NCI-H1436 treated with DMSO at 0.1 percent for 48 hours (cell line): Measurements from ENCODE around the gene FAM9A.
"Not testable (repeated sequence)": the region's sequence is repeated elsewhere in the genome, so short reads cannot be mapped to it uniquely, and the experiment has no call there.

Source experiments
- DNase-seq: peaks from one replicate; lab custom pipeline; 2025; lab: John Stamatoyannopoulos, UW

The FAM9A gene

DNA sequence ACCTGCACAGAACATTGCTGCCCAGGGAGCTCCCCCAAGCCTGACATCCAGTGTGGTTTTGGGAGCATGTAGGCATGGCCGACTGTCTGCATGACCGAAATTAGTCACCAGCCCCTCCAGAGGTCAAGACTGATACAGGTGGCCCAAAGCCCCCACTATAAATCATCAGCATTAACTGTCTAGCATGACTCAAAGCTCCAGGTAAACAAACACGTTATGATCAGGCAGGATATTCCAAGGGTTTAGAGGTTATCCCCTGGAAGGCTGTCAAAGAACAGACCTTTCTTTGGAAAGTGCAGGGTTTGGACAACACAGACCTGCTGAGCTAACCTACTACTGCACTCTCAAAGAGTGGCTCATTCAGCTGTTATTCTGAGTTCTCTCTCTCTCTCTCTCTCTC is 2.1 kb upstream of the FAM9A start:
- no peak for DNase-seq

DNA sequence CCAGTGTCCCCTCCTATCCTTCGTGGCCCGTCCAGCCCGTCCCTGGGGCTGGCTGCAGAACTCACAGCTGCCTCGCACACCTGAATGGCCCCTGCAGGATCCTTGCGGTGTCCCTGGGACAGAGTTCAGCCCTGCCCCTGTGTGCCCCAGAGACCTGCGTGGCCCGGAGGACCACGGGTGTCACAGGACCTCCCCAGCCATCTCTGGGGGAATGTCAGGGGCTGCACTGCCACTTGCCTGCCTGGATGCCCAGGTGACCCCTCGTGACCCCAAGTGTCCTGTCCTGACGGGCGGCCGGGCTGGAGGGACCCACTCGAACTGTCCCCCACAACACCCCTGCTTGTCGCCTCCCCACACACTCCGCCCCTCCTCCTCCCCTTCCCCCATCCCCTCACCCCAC is 832 bp downstream of the FAM9A start:
- not testable (repeated sequence) for DNase-seq

- DNase-seq: not testable (repeated sequence)
Observed at GRCh38 chrX:8799281-8799680, 1.9 kb downstream of the FAM9A start.

DNA sequence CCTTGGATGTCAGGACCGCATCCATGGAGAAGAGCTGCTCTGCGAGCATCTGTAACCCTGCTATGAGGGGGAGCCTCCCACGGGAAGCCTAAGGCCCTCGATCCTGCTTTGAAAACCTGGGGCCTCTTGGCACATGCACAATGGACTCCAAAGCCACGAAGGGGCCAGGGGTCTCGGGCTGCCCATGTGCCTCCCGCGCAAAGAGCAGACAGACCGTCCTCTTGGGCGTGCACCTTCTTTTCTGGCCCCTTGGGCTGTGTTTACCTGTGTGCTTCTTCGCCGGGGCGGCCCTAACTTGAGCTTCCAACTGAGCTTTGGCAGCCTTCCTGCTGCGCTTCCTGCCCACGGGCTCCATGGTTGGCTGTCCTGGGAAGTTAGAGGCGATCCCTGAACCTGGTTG is 2.5 kb downstream of the FAM9A start:
- DNase-seq: not testable (repeated sequence)

DNA sequence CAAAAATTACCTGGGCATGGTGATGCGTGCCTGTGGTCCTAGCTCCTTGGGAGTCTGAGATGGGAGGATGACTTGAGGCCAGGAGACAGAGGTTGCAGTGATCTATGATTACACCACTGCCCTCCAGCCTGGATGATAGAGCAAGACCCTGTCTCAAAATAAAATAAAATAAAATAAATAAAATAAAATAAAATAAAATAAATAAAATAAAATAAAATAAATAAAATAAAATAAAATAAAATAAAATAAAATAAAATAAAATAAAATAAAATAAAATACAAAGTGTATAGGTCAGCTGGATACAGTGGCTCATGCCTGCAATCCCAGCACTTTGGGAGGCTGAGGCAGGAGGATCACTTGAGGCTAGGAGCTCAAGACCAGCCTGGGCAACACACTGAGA is 14.1 kb downstream of the FAM9A start:
- DNase-seq: not testable (repeated sequence)

- no peak for DNase-seq
Observed at GRCh38 chrX:8784162-8784561, 17.0 kb downstream of the FAM9A start.

GRCh38 chrX:8783714-8784098 is 17.5 kb downstream of the FAM9A start:
- DNase-seq: no peak

GRCh38 chrX:8783097-8783713 is 18.0 kb downstream of the FAM9A start:
- no peak for DNase-seq

- no peak for DNase-seq
Observed at GRCh38 chrX:8782595-8782994, 18.6 kb downstream of the FAM9A start.

GRCh38 chrX:8781921-8782320 is 19.3 kb downstream of the FAM9A start:
- not testable (repeated sequence) for DNase-seq

DNA sequence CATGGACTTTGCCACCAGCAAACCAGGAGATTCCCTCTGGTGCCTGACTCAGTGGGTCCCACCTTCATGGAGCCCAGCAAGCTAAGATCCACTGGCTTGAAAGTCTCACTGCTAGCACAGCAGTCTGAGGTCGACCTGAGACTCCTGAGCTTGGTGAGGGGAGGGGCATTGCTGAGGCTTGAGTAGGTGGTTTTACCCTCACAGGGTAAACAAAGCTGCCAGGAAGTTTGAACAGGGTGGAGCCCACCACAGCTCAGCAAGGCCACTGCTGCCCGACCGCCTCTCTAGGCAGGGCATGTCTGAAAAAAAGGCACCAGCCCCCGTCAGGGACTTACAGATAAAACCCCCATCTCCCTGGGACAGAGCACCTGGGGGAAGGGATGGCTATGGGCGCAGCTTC is 28.1 kb downstream of the FAM9A start:
- no peak for DNase-seq

GRCh38 chrX:8760021-8760420 is 41.2 kb downstream of the FAM9A start:
- no peak for DNase-seq

- not testable (repeated sequence) for DNase-seq
Observed at GRCh38 chrX:8758706-8759105, 42.5 kb downstream of the FAM9A start.

DNA sequence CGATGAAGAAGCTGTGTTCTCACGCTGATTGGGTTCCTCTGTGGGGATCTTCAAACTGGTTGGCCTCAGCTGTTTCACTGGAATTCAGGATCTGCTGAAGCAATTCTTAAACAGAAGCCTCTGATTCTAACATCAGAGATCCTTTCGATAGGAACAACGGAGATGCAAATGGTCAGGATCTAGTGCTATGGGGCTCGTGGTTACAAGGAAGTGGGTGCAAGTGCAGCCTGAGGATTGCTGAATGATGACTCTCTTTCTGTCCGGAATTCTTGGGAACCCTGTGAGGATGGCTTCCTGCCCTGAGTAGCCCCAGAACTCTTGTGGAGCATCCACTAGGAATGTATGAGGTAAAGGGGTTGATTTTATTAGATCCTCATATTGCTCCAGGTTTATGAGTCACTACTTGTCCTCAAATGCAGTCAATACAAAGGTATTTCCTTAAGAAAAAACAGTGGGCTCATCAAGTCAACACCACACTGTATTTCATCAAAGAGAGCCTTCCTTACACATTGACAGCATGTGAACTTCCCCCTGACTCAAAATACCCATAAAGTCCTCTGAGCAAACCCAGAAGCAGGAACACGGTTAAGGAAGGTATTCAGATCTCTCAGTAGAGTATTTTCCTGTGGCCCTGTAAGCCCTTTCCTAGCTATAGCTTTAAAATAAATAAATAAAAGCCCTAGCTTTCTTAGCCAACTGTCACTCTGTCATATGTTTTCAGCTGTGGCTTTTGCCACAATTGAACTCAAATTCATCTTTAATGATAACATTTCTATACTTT is 43.4 kb downstream of the FAM9A start:
- DNase-seq: not testable (repeated sequence)

- no peak for DNase-seq
Observed at GRCh38 chrX:8755813-8756212, 45.4 kb downstream of the FAM9A start.

- no peak for DNase-seq
Observed at GRCh38 chrX:8755116-8755515, 46.1 kb downstream of the FAM9A start.

GRCh38 chrX:8749697-8750096 is 51.5 kb downstream of the FAM9A start:
- no peak for DNase-seq

DNA sequence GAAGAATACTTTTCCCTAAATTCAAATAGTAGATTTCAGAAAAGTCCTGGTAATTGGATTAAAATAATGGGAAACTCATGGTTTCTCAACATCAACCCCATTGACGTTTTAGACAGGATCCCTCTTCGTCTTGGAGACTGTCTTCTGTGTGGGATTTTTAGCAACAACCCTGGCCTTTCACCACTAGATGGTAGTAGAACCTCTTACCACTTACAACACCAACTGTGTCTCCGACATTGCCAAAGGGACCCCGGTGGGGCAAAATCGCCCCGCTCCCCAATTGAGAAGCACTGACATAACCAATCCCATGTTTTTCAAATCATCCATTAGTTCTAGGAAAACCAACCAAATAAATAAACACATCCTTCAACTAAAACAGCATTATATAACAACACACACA is 52.3 kb downstream of the FAM9A start:
- no peak for DNase-seq

- no peak for DNase-seq
Observed at GRCh38 chrX:8743126-8743732, 58.0 kb downstream of the FAM9A start.

DNA sequence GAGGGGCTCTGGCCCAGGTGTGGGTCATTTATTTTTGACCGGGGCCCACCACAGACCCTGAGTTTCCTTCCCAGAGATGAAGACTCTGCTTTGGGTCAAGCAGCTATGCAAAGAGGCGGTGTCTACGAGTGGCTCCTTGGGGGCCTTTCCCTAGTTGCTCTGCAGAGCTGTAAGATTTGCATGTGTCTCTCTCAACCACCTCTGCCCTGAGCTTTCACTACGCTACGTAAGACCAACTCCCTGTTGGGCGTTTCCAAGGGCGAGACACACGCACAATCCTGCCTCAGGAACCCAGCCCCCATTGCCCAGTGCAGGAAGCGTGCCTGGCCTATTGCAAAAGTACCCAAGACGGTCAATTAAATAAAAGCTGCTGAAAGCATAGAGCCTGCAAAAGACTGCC is 59.2 kb downstream of the FAM9A start:
- DNase-seq: no peak
